ENCODE data around the gene ENOX1.

The ENOX1 gene

DNA sequence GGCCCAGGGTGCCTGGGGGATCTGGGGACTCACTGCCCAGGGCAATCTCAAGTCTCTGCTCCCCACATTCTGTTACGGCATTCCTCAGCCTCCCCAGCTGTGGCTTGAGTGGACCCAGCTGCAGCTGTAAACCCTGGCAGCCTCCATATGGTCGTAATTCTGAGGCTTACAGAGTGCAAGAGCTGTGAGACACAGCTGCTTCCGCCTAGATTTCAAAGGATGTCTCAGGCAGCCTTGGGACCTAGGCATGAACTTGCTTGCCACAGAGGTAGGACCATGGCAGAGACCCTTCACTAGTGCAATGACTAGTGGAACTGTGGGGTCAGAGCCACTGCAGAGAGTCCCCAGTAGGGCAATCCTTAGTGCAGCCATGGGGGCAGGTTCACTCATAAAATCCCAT, 297.5 kb downstream of the ENOX1 start:
- no peak for DNase-seq (ENCODE audit: low read depth, low spot score)
- no peak overlapping the region for H3K4me3 ChIP-seq (ENCODE audit: low read depth, low read length)
- in situ Hi-C loops (cut with HindIII; ENCODE audit: low sequenced_read_pairs), result no loop called here
- TF ChIP-seq, protein P1, sequence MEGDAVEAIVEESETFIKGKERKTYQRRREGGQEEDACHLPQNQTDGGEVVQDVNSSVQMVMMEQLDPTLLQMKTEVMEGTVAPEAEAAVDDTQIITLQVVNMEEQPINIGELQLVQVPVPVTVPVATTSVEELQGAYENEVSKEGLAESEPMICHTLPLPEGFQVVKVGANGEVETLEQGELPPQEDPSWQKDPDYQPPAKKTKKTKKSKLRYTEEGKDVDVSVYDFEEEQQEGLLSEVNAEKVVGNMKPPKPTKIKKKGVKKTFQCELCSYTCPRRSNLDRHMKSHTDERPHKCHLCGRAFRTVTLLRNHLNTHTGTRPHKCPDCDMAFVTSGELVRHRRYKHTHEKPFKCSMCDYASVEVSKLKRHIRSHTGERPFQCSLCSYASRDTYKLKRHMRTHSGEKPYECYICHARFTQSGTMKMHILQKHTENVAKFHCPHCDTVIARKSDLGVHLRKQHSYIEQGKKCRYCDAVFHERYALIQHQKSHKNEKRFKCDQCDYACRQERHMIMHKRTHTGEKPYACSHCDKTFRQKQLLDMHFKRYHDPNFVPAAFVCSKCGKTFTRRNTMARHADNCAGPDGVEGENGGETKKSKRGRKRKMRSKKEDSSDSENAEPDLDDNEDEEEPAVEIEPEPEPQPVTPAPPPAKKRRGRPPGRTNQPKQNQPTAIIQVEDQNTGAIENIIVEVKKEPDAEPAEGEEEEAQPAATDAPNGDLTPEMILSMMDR (IDR thresholded peaks at IDR 0.05; ENCODE audit: low read depth, low read length), result no peak

GRCh38 chr13:43487885-43488284, 298.9 kb downstream of the ENOX1 start:
- in situ Hi-C loops (cut with HindIII; ENCODE audit: low sequenced_read_pairs), result no loop called here
- TF ChIP-seq, protein P1 (IDR thresholded peaks at IDR 0.05; ENCODE audit: low read depth, low read length), result no peak
- H3K4me3 ChIP-seq (ENCODE audit: low read depth, low read length), result no peak overlapping the region
- DNase-seq (ENCODE audit: low read depth, low spot score), result no peak

DNA sequence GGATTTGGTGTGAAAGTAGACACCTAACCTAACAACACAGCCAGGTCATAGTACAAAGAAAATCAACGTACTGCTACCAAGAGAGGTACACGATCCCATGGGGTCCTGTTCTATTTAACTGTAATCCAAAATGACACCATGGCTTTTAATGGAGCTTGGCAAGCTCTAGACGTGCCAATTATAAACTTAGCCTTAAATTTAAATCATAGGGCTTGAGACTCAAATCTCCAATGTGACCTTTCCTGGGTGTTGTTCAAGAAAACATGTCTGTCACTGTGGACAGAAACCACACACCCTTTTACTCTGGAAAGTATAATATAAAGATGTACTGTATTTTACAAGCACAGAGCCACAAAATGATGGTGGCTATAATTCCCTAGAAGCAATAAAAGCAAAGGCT, 299.3 kb downstream of the ENOX1 start:
- H3K4me3 ChIP-seq (ENCODE audit: low read depth, low read length), result no peak overlapping the region
- TF ChIP-seq, protein P1 (IDR thresholded peaks at IDR 0.05; ENCODE audit: low read depth, low read length), result no peak
- DNase-seq (ENCODE audit: low read depth, low spot score), result no peak
- in situ Hi-C loops (cut with HindIII; ENCODE audit: low sequenced_read_pairs), result no loop called here

- TF ChIP-seq, protein P1 (IDR thresholded peaks at IDR 0.05; ENCODE audit: low read depth, low read length), result no peak
- no peak for DNase-seq (ENCODE audit: low read depth, low spot score)
- in situ Hi-C loops (cut with HindIII; ENCODE audit: low sequenced_read_pairs), result no loop called here
- H3K4me3 ChIP-seq (ENCODE audit: low read depth, low read length), result no peak overlapping the region
Observed at GRCh38 chr13:43484432-43485225, 302.1 kb downstream of the ENOX1 start.

DNA sequence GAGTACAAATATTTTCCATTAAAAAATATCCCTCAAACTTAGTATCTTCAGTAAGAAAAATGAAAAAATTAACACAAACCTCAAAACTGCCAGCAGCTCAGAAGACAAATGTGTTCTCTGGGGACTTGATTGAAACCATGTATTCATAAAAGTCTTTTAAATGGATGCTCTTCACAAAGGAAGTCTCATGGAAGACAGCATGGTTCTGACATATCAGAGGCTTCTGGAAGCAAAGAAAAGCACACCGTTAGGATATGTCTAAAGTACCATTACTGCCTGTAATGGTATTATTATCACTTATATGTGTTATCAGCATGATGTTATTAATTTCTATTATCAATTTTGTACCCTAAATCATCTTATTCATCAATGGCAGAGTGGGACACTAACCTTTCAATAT, 302.8 kb downstream of the ENOX1 start:
- TF ChIP-seq, protein P1 (IDR thresholded peaks at IDR 0.05; ENCODE audit: low read depth, low read length), result no peak
- in situ Hi-C loops (cut with HindIII; ENCODE audit: low sequenced_read_pairs), result no loop called here
- DNase-seq (ENCODE audit: low read depth, low spot score), result no peak
- no peak overlapping the region for H3K4me3 ChIP-seq (ENCODE audit: low read depth, low read length)

GRCh38 chr13:43482641-43483040, 304.1 kb downstream of the ENOX1 start:
- no peak overlapping the region for H3K4me3 ChIP-seq (ENCODE audit: low read depth, low read length)
- TF ChIP-seq, protein P1 (IDR thresholded peaks at IDR 0.05; ENCODE audit: low read depth, low read length), result no peak
- no peak for DNase-seq (ENCODE audit: low read depth, low spot score)
- in situ Hi-C loops (cut with HindIII; ENCODE audit: low sequenced_read_pairs), result no loop called here
